Caco-2 (cell line): ENCODE measurements around the gene KCNA1. TPM values are rescaled to one million over a fixed set of nuclear protein-coding genes. Genes with fewer than 3 reads are reported as not detected.

ENCODE experiments used
- BruUV-seq: library from RNA; stranded (reverse); fragments of 400-500 nt; replicated peaks from 2 replicates; lab custom pipeline; 2021; lab: Mats Ljungman, UMichigan
- CTCF ChIA-PET: fragments of 300-600 bp; sonication (Branson Sonifier 250); formaldehyde crosslinking; loops from one replicate; lab custom pipeline; 2022; ENCODE audit warnings: antibody characterized with exemption; lab: Charles Lee
- POLR2A ChIA-PET: fragments of 300-600 bp; sonication (Branson Sonifier 250); formaldehyde crosslinking; loops from one replicate; lab custom pipeline; 2022; ENCODE audit warnings: antibody characterized with exemption; lab: Charles Lee
- DNase-seq, 2 experiments: peaks; one replicate each; pipeline versions ENCODE4 v3.0.0 to v3.0.0-alpha.2; 2020 to 2022
- H3K27me3 ChIP-seq: replicated peaks from 2 replicates; pipeline ENCODE4 v1.6.0; 2011; ENCODE audit warnings: low read length; ENCODE audit not compliant: control insufficient read depth, insufficient read depth
- H3K36me3 ChIP-seq: 2 replicates; pipeline ENCODE4 v1.5.1; 2011; ENCODE audit warnings: low read length; ENCODE audit not compliant: control insufficient read depth, insufficient read depth
- H3K4me1 ChIP-seq: fragments of 250-450 bp; sonication (Bioruptor Pico); 2 replicates; pipeline ENCODE4 v1.5.1; 2020; ENCODE audit warnings: mild to moderate bottlenecking
- H3K4me3 ChIP-seq: 2 replicates; pipeline ENCODE4 v1.5.1; 2011; ENCODE audit warnings: low read depth, mild to moderate bottlenecking, control low read depth, low read length
- H3K9me3 ChIP-seq: fragments of 250-450 bp; sonication (Bioruptor Pico); 2 replicates; pipeline ENCODE4 v1.5.1; 2020; ENCODE audit warnings: mild to moderate bottlenecking, moderate library complexity
- H3K27ac Mint-ChIP-seq: one replicate; pipeline ENCODE4 v1.8.0; 2022; ENCODE audit warnings: mixed read lengths; ENCODE audit not compliant: unreplicated experiment
- H3K27me3 Mint-ChIP-seq: one replicate; pipeline ENCODE4 v1.8.0; 2022; ENCODE audit warnings: mixed read lengths; ENCODE audit not compliant: insufficient read depth, unreplicated experiment
- H3K36me3 Mint-ChIP-seq: one replicate; pipeline ENCODE4 v1.8.0; 2022; ENCODE audit warnings: mild to moderate bottlenecking, mixed read lengths; ENCODE audit not compliant: insufficient read depth, unreplicated experiment
- H3K4me1 Mint-ChIP-seq: one replicate; pipeline ENCODE4 v1.8.0; 2022; ENCODE audit warnings: low read depth, mixed read lengths; ENCODE audit not compliant: unreplicated experiment
- H3K4me3 Mint-ChIP-seq: one replicate; pipeline ENCODE4 v1.8.0; 2022; ENCODE audit warnings: mild to moderate bottlenecking, moderate library complexity, mixed read lengths; ENCODE audit not compliant: unreplicated experiment
- H3K9me3 Mint-ChIP-seq: one replicate; pipeline ENCODE4 v1.8.0; 2022; ENCODE audit warnings: mixed read lengths; ENCODE audit not compliant: unreplicated experiment
- CTCF ChIP-seq, 2 experiments: fragments of 200-600 bp in 1 of 2; IDR thresholded peaks; 1 replicate in 1 of 2; 2 replicates in 1 of 2; pipeline versions ENCODE4 v1.5.1 to v1.8.0; 2011 to 2022; ENCODE audit warnings: antibody characterized with exemption in 1 of 2, control low read depth in 1 of 2, inconsistent platforms in 1 of 2, low read depth in 1 of 2, low read length in 1 of 2, mild to moderate bottlenecking in 1 of 2, moderate library complexity in 1 of 2; ENCODE audit not compliant: insufficient read depth in 1 of 2, severe bottlenecking in 1 of 2, unreplicated experiment in 1 of 2
- intact Hi-C: fragments of 100-400 bp; cut with micrococcal nuclease; formaldehyde crosslinking; loops from one replicate; pipeline ENCODE4 v1.10.0; 2022; ENCODE audit not compliant: unreplicated experiment
- total RNA-seq: library from RNA; stranded (reverse); gene quantifications from 2 replicates; pipeline ENCODE4 v1.2.3, GENCODE V29; 2022

KCNA1 gene
- total RNA-seq, 1 experiment from 2014 or later: not detected

DNA sequence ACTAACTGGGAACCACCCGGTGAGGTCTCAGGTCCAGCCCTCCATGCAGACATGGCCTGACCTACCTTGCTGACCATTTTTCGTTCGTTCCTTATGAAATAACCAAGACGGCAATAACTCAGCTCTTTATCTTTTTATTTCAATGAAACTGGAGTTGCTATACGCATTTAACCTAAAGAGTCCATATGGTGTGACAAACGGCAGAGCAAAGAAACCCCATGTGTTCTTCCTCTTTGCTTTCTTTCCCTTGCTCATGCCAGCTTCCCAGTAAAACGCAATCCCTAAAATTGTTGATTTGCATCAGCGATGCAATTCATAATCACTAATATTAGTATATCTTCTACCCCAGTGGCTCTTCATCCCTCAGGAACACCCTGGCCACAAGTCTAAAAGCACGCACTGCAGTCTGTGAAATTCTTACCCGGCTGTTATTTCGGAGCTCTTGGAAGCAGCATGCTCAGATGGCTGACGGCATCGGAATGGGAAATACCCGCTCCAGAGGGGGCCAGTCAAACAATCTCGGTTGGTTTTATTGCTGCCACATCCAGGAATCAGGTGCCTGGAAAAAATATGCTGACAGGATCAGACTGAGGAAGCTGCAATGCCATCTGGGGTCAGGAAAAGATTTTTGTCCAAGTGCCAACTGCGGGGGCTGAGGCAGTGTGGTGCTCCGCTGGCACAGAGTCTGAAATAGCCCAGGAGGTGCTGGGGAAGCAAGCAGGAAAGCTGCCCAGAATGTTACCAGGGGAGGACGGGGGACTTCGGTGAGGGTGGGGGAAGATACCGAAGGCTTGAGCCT, 28.2 kb upstream of the KCNA1 start:
- TF ChIP-seq CTCF (IDR thresholded peaks at IDR 0.05; ENCODE audit: insufficient read depth in 1 of 2, low read depth in 1 of 2, low read length in 1 of 2, severe bottlenecking in 1 of 2, unreplicated experiment in 1 of 2): no peak
- H3K4me1 Mint-ChIP-seq: no peaks in the 10 kb centered on the region

GRCh38 chr12:4891866-4892265, 17.8 kb upstream of the KCNA1 start:
- CTCF ChIA-PET: interaction anchor here (0.5 kb wide), 1 partner anchor 668 kb away, joined by 4 read pairs; no protein-coding TSS in a partner anchor

More for the DNA sequence above, 28.2 kb upstream of the KCNA1 start:
- no peak overlapping the region for H3K4me3 ChIP-seq
- POLR2A ChIA-PET: no interaction called here
- Mint-ChIP-seq H3K27me3 (peaks cover 12% of the 10 kb centered on the region), H3K27ac (no peak overlapping the region), H3K4me3 (no peak overlapping the region), H3K36me3 (no peaks in the 10 kb centered on the region), H3K9me3 (peaks cover 46% of the 10 kb centered on the region)
- no peaks in the 10 kb centered on the region for H3K27me3 ChIP-seq
- CTCF ChIA-PET: no interaction called here
- no TSS peak for BruUV-seq
- peaks cover 30% of the 10 kb centered on the region for H3K9me3 ChIP-seq
- no peaks in the 10 kb centered on the region for H3K4me1 ChIP-seq
- no peaks in the 10 kb centered on the region for H3K36me3 ChIP-seq
- DNase-seq: no peak
- intact Hi-C loops: no loop called here

GRCh38 chr12:4892418-4892817, 17.3 kb upstream of the KCNA1 start:
- no peaks in the 10 kb centered on the region for H3K27me3 ChIP-seq
- no peaks in the 10 kb centered on the region for H3K36me3 ChIP-seq
- intact Hi-C loops: no loop called here
- no peaks in the 10 kb centered on the region for H3K4me1 Mint-ChIP-seq
- no peaks in the 10 kb centered on the region for H3K9me3 ChIP-seq
- H3K27ac Mint-ChIP-seq: no peak overlapping the region
- peaks cover 31% of the 10 kb centered on the region for H3K27me3 Mint-ChIP-seq
- POLR2A ChIA-PET: no interaction called here
- no TSS peak for BruUV-seq
- no peaks in the 10 kb centered on the region for H3K4me1 ChIP-seq
- H3K4me3 Mint-ChIP-seq: no peak overlapping the region
- CTCF ChIA-PET: interaction anchor here (0.5 to 1.6 kb wide), 3 partner anchors 34 to 668 kb away, joined by 3 to 7 read pairs (median 4); no protein-coding TSS in a partner anchor
- H3K9me3 Mint-ChIP-seq: no peaks in the 10 kb centered on the region
- no peaks in the 10 kb centered on the region for H3K36me3 Mint-ChIP-seq
- no peak overlapping the region for H3K4me3 ChIP-seq
- no peak for DNase-seq
- TF ChIP-seq CTCF (IDR thresholded peaks at IDR 0.05; ENCODE audit: insufficient read depth in 1 of 2, low read depth in 1 of 2, low read length in 1 of 2, severe bottlenecking in 1 of 2, unreplicated experiment in 1 of 2): no peak

More at GRCh38 chr12:4891866-4892265, 17.8 kb upstream of the KCNA1 start:
- POLR2A ChIA-PET: no interaction called here
- no peaks in the 10 kb centered on the region for H3K36me3 Mint-ChIP-seq
- Histone ChIP-seq H3K4me1 (no peaks in the 10 kb centered on the region), H3K27me3 (no peaks in the 10 kb centered on the region), H3K36me3 (no peaks in the 10 kb centered on the region), H3K4me3 (no peak overlapping the region), H3K9me3 (no peaks in the 10 kb centered on the region)
- intact Hi-C loops: no loop called here
- DNase-seq: no peak
- H3K27ac Mint-ChIP-seq: no peak overlapping the region
- no TSS peak for BruUV-seq
- no peak for TF ChIP-seq CTCF (IDR thresholded peaks at IDR 0.05; ENCODE audit: insufficient read depth in 1 of 2, low read depth in 1 of 2, low read length in 1 of 2, severe bottlenecking in 1 of 2, unreplicated experiment in 1 of 2)
- no peaks in the 10 kb centered on the region for H3K4me1 Mint-ChIP-seq
- H3K27me3 Mint-ChIP-seq: peaks cover 32% of the 10 kb centered on the region
- H3K9me3 Mint-ChIP-seq: peaks cover 4% of the 10 kb centered on the region
- H3K4me3 Mint-ChIP-seq: no peak overlapping the region
